GM18526 (cell line): ENCODE data around the gene CLEC14A.

Experiments used
- POLR2A ChIP-seq: IDR thresholded peaks from 3 replicates; pipeline ENCODE4 v1.6.1; 2011; ENCODE audit not compliant: insufficient read length; ENCODE audit errors: extremely low read depth

The CLEC14A gene

DNA sequence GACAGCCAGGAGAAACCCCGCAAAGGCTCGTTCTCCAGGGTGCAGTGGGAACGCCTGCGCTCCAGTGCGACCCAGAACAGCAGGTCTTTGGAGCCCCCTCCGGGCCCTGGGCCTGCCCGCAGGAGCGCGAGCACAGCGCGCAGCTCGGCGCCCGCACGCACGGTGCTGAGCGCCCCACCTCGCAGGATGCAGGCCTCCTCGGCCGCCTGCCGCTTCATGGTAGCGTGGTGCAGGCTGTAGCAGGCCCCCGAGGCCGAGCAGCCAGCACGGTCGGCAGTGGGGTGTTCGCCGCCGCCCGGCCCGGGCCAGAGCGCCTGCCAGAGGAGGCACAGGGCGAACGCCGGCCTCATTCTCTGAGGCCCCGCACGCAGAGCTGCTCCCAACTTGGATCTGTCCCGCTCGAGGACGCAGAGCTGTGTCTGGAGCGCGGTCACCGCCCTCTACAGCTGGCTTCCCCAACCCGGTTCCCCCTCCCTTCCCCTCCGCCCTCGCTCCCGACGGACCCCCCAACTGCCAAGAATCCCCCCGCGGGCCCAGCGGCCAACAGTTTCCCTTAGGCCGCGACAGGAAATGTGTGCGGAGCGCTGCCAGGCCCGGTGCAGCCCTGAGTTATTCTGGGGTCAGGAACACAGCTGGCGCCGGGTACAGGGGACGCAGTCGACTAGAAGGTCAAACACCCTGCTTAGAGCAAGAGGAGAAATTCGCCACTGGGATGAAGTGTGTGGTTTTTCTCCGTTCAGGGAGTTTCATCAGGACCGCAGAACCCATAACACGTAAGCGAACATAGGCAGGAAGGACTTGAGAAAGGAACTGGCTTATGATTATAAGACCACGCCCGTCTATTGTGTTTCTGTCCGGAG is at the start of gene CLEC14A:
Gene CLEC14A (minus strand): TSS at position 421 of the 860 bp plus-strand sequence. CDS start 71 bp downstream, at position 350.
- no peak for TF ChIP-seq POLR2A

DNA sequence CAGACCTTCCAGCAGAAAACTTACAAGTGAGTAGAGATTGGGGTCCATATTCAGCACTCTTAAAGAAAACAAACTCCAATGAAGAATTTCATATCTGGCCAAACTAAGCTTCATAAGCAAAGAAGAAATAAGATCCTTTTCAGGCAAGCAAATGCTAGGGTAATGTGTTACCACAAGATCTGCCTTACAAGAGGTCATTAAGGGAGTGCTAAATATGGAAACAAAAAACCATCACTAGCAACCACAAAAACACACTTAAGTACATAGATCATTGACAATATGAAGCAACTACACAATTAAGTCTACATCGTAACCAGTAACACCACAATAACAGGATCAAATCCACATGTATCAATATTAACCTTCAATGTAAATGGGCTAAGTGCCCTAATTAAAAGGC is 47.1 kb upstream of the CLEC14A start:
- no peak for TF ChIP-seq POLR2A

DNA sequence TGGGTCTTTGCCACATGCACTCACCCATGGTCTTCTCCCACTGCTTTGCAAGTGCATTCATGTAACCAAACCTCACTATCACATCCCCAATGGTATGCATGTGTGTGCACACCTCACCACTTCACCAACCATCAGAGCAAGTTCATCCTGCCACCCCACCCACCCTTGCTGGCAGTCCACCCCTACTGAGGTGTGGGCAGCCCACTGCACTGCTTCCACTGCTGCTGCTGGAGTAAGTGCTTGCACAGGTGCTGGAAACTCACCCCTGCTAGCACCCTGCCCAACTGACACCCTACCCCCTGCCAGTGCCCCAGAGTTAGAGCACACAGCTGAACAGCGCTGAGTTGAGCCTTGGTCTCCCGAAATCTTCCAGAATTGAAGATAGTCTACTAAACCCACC is 46.1 kb upstream of the CLEC14A start:
- TF ChIP-seq POLR2A: no peak

DNA sequence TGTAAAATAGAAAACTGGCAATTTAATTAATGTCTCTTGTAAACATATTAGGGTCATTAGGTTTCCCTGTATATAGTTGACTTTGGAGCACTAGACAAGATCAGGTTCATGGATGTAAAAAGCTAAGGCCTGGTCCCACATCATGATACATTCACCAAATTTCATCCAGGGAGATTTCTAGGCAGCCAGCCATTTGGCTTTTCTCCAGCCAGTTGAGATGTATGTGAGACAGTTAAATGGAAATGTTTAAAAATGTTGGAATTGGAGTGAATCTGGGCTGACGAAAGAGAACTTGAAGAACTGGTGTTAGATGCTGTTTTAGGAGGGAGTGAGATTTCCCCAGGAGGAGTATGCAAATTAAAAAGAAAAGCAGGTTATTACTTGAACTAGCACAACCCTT is 41.8 kb upstream of the CLEC14A start:
- TF ChIP-seq POLR2A: no peak

- TF ChIP-seq POLR2A: no peak
These were observed 36.0 kb upstream of the CLEC14A start for GRCh38 chr14:38291681-38292467.

- no peak for TF ChIP-seq POLR2A
These were observed 34.8 kb upstream of the CLEC14A start for GRCh38 chr14:38290601-38291188.

DNA sequence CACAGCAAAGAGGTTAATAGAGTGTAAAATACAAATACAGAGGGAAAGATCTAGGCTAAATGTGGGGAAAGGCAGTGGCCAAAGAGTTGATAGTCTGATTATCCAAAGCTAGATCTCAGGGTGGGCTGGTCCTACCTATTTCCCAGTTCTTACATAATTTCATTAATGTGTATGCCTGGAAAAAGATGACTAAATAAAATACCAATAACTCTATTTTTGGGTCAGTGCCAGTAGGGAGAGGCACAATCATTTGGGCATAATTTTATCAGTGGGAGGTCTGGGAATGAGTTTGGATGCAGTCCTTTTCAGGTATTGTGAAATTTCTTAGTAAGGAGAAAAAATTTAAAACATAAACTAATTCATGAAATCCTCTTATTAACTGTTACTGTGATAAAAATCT is 30.6 kb upstream of the CLEC14A start:
- TF ChIP-seq POLR2A: no peak

GRCh38 chr14:38285962-38286361 is 30.1 kb upstream of the CLEC14A start:
- no peak for TF ChIP-seq POLR2A

- no peak for TF ChIP-seq POLR2A
These were observed 27.0 kb upstream of the CLEC14A start for GRCh38 chr14:38282936-38283335.

GRCh38 chr14:38280081-38280480 is 24.2 kb upstream of the CLEC14A start:
- no peak for TF ChIP-seq POLR2A

GRCh38 chr14:38279572-38279971 is 23.7 kb upstream of the CLEC14A start:
- no peak for TF ChIP-seq POLR2A

DNA sequence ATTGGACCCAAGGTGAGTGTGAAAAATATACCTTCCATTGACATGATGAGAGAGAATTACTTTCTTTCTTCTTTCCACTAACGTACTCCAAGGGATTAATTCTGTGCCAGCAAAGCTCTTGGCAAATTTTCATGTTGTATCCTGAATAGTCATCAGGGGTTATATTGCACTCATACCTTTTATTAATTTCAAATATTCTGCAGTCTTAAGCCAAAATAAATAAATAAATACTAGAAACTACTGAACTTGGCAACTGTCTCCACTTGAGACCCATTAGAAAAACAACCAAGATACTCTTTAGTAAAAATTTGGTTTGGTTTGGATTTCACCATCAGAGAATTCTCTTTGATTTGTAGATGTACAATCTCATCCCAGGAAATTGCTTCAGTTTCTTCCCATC is 22.1 kb upstream of the CLEC14A start:
- no peak for TF ChIP-seq POLR2A

GRCh38 chr14:38262844-38263243 is 7.0 kb upstream of the CLEC14A start:
- TF ChIP-seq POLR2A: no peak

GRCh38 chr14:38261620-38262019 is 5.7 kb upstream of the CLEC14A start:
- no peak for TF ChIP-seq POLR2A

GRCh38 chr14:38257507-38257906 is 1.6 kb upstream of the CLEC14A start:
- no peak for TF ChIP-seq POLR2A

- no peak for TF ChIP-seq POLR2A
These were observed 594 bp upstream of the CLEC14A start for GRCh38 chr14:38256533-38256840.
